ENCODE data around the gene FHIT.

DNA sequence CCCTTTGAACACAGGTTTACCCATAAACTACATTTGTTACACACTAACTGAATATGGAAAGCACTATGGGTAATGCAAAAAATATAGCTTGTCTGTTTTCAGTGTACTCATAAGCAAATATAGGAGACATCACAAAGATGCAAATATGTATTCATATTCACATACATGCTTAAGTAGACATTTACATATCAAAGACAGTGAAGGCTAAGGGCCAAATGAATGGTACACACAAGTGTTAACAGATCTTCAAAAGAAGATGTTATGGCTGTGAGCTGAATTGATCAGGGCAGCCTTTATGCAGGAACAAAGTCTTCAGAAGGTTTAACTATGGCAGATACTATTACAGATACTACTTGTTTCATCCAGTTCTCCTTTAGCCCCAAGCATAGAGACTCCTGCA lies 384.1 kb downstream of the FHIT start:
- TF ChIP-seq, protein P1, sequence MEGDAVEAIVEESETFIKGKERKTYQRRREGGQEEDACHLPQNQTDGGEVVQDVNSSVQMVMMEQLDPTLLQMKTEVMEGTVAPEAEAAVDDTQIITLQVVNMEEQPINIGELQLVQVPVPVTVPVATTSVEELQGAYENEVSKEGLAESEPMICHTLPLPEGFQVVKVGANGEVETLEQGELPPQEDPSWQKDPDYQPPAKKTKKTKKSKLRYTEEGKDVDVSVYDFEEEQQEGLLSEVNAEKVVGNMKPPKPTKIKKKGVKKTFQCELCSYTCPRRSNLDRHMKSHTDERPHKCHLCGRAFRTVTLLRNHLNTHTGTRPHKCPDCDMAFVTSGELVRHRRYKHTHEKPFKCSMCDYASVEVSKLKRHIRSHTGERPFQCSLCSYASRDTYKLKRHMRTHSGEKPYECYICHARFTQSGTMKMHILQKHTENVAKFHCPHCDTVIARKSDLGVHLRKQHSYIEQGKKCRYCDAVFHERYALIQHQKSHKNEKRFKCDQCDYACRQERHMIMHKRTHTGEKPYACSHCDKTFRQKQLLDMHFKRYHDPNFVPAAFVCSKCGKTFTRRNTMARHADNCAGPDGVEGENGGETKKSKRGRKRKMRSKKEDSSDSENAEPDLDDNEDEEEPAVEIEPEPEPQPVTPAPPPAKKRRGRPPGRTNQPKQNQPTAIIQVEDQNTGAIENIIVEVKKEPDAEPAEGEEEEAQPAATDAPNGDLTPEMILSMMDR (IDR thresholded peaks at IDR 0.05), result no peak
- no peak for TF ChIP-seq EP300 (IDR thresholded peaks at IDR 0.05)
- no peak for TF ChIP-seq POLR2A (IDR thresholded peaks at IDR 0.05)
